ENCODE measurements around the gene SLIT1. TPM values are rescaled to one million over a fixed set of nuclear protein-coding genes. Genes with fewer than 3 reads are reported as not detected.

The SLIT1 gene
- total RNA-seq, 2 experiments from 2014 or later, result 0.13 to 1.0 TPM

- no peak for DNase-seq (ENCODE audit: low spot score)
- Histone ChIP-seq H2AFZ (ENCODE audit: low read length) (no peak overlapping the region), H3K4me3 (ENCODE audit: low read depth, low read length, poor library complexity, severe bottlenecking) (no peak overlapping the region), H3K4me1 (ENCODE audit: insufficient read depth, low read length, poor library complexity, severe bottlenecking) (no peaks in the 10 kb centered on the region), H3K4me2 (ENCODE audit: low read length) (no peak overlapping the region), H3K36me3 (ENCODE audit: insufficient read depth, low read length) (no peaks in the 10 kb centered on the region), H3K79me2 (ENCODE audit: insufficient read depth, low read depth, low read length) (no peaks in the 10 kb centered on the region), H4K20me1 (ENCODE audit: insufficient read depth, low read length) (no peaks in the 10 kb centered on the region), H3K27ac (ENCODE audit: low read depth, low read length, poor library complexity, severe bottlenecking) (no peak overlapping the region), H3K9me2 (ENCODE audit: insufficient read depth, low read length) (no peaks in the 10 kb centered on the region), H3K9me3 (ENCODE audit: low read length) (no peaks in the 10 kb centered on the region)
- no TSS peak for BruUV-seq (replicated peaks)
- intact Hi-C loops (cut with micrococcal nuclease; ENCODE audit: unreplicated experiment), result no loop called here
- POLR2A ChIA-PET, result no interaction called here
- CTCF ChIA-PET (ENCODE audit: unreplicated experiment), result no interaction called here
- no peak for TF ChIP-seq EZH2phosphoT487 (IDR thresholded peaks at IDR 0.05; ENCODE audit: borderline replicate concordance, low read depth, low read length)
- TF ChIP-seq, protein P1, sequence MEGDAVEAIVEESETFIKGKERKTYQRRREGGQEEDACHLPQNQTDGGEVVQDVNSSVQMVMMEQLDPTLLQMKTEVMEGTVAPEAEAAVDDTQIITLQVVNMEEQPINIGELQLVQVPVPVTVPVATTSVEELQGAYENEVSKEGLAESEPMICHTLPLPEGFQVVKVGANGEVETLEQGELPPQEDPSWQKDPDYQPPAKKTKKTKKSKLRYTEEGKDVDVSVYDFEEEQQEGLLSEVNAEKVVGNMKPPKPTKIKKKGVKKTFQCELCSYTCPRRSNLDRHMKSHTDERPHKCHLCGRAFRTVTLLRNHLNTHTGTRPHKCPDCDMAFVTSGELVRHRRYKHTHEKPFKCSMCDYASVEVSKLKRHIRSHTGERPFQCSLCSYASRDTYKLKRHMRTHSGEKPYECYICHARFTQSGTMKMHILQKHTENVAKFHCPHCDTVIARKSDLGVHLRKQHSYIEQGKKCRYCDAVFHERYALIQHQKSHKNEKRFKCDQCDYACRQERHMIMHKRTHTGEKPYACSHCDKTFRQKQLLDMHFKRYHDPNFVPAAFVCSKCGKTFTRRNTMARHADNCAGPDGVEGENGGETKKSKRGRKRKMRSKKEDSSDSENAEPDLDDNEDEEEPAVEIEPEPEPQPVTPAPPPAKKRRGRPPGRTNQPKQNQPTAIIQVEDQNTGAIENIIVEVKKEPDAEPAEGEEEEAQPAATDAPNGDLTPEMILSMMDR (conservative IDR thresholded peaks at IDR 0.05; ENCODE audit: low read length), result no peak
Measured at GRCh38 chr10:97165499-97165898, 20.3 kb downstream of the SLIT1 start.

GRCh38 chr10:97163781-97164501, 21.8 kb downstream of the SLIT1 start:
- intact Hi-C loops (cut with micrococcal nuclease; ENCODE audit: unreplicated experiment), result no loop called here
- no peak overlapping the region for H2AFZ ChIP-seq (ENCODE audit: low read length)
- no peaks in the 10 kb centered on the region for H3K36me3 ChIP-seq (ENCODE audit: insufficient read depth, low read length)
- H4K20me1 ChIP-seq (ENCODE audit: insufficient read depth, low read length), result no peaks in the 10 kb centered on the region
- no peak overlapping the region for H3K4me2 ChIP-seq (ENCODE audit: low read length)
- H3K4me3 ChIP-seq (ENCODE audit: low read depth, low read length, poor library complexity, severe bottlenecking), result no peak overlapping the region
- H3K27ac ChIP-seq (ENCODE audit: low read depth, low read length, poor library complexity, severe bottlenecking), result no peak overlapping the region
- TF ChIP-seq, protein P1 (conservative IDR thresholded peaks at IDR 0.05; ENCODE audit: low read length), result no peak
- no peak for TF ChIP-seq EZH2phosphoT487 (IDR thresholded peaks at IDR 0.05; ENCODE audit: borderline replicate concordance, low read depth, low read length)
- H3K9me2 ChIP-seq (ENCODE audit: insufficient read depth, low read length), result no peaks in the 10 kb centered on the region
- no peaks in the 10 kb centered on the region for H3K9me3 ChIP-seq (ENCODE audit: low read length)
- POLR2A ChIA-PET, result no interaction called here
- DNase-seq (ENCODE audit: low spot score), result no peak
- BruUV-seq (replicated peaks), result no TSS peak
- no peaks in the 10 kb centered on the region for H3K79me2 ChIP-seq (ENCODE audit: insufficient read depth, low read depth, low read length)
- no peaks in the 10 kb centered on the region for H3K4me1 ChIP-seq (ENCODE audit: insufficient read depth, low read length, poor library complexity, severe bottlenecking)
- CTCF ChIA-PET (ENCODE audit: unreplicated experiment), result interaction anchor here (0.5 to 0.7 kb wide), 2 partner anchors 46 to 48 kb away, joined by 3 read pairs; no protein-coding TSS in a partner anchor

DNA sequence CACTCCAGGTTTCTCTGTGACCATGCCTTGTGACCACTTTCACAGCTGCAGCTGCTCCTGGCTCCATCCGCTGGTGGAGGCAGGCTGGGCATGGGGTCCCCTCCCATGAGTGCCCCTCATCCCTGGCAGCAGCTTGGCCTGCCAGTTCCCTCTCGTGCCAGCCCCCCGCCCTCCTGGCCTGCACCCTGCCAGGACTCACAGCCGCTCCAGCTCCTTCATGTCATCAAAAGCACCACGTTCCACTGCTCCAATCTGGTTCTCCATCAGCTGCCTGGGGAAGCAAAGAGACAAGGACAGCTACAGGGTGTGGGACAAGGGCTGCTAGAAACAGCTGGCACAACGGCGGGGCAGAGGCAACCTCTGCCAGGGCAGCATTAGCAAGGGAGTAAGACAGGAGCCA, 22.6 kb downstream of the SLIT1 start:
- no peaks in the 10 kb centered on the region for H3K9me2 ChIP-seq (ENCODE audit: insufficient read depth, low read length)
- H3K79me2 ChIP-seq (ENCODE audit: insufficient read depth, low read depth, low read length), result no peaks in the 10 kb centered on the region
- CTCF ChIA-PET (ENCODE audit: unreplicated experiment), result interaction anchor here (0.5 to 0.7 kb wide), 2 partner anchors 47 kb away, joined by 3 read pairs; no protein-coding TSS in a partner anchor
- no peak overlapping the region for H3K4me3 ChIP-seq (ENCODE audit: low read depth, low read length, poor library complexity, severe bottlenecking)
- H4K20me1 ChIP-seq (ENCODE audit: insufficient read depth, low read length), result no peaks in the 10 kb centered on the region
- intact Hi-C loops (cut with micrococcal nuclease; ENCODE audit: unreplicated experiment), result no loop called here
- no TSS peak for BruUV-seq (replicated peaks)
- POLR2A ChIA-PET, result no interaction called here
- no peaks in the 10 kb centered on the region for H3K36me3 ChIP-seq (ENCODE audit: insufficient read depth, low read length)
- H2AFZ ChIP-seq (ENCODE audit: low read length), result no peak overlapping the region
- no peak overlapping the region for H3K4me2 ChIP-seq (ENCODE audit: low read length)
- DNase-seq (ENCODE audit: low spot score), result no peak
- TF ChIP-seq EZH2phosphoT487 (IDR thresholded peaks at IDR 0.05; ENCODE audit: borderline replicate concordance, low read depth, low read length), result no peak
- TF ChIP-seq, protein P1 (conservative IDR thresholded peaks at IDR 0.05; ENCODE audit: low read length), result no peak
- H3K9me3 ChIP-seq (ENCODE audit: low read length), result no peaks in the 10 kb centered on the region
- H3K27ac ChIP-seq (ENCODE audit: low read depth, low read length, poor library complexity, severe bottlenecking), result no peak overlapping the region
- H3K4me1 ChIP-seq (ENCODE audit: insufficient read depth, low read length, poor library complexity, severe bottlenecking), result no peaks in the 10 kb centered on the region
